Smooth muscle cell (in vitro differentiated cells): ENCODE results near the gene GINS1. TPM values are rescaled to one million over a fixed set of nuclear protein-coding genes. Genes with fewer than 3 reads are reported as not detected.

Experiments
- DNase-seq: peaks from one replicate; lab custom pipeline; 2025; ENCODE audit not compliant: unreplicated experiment; lab: John Stamatoyannopoulos, UW
- H2AFZ ChIP-seq: fragments of 200-600 bp; sonication (generic); 2 replicates; pipeline ENCODE4 v1.6.0; 2016; ENCODE audit warnings: antibody characterized with exemption, low read depth, mild to moderate bottlenecking
- H3F3A ChIP-seq: fragments of 200-600 bp; sonication (generic); 2 replicates; pipeline ENCODE4 v1.6.0; 2017; ENCODE audit warnings: antibody characterized with exemption, low read depth
- H3K27ac ChIP-seq: fragments of 200-600 bp; sonication (generic); 2 replicates; pipeline ENCODE4 v1.5.1; 2016; ENCODE audit warnings: low read depth, mild to moderate bottlenecking
- H3K27me3 ChIP-seq: fragments of 200-600 bp; sonication (generic); 2 replicates; pipeline ENCODE4 v1.6.1; 2016; ENCODE audit warnings: low read depth, mild to moderate bottlenecking
- H3K36me3 ChIP-seq: fragments of 200-600 bp; sonication (generic); 2 replicates; pipeline ENCODE4 v1.5.1; 2016; ENCODE audit warnings: low read depth
- H3K4me1 ChIP-seq: fragments of 200-600 bp; sonication (generic); 2 replicates; pipeline ENCODE4 v1.5.1; 2016; ENCODE audit warnings: low read depth
- H3K4me2 ChIP-seq: fragments of 200-600 bp; sonication (generic); 2 replicates; pipeline ENCODE4 v1.6.0; 2016; ENCODE audit warnings: mild to moderate bottlenecking
- H3K4me3 ChIP-seq: fragments of 200-600 bp; sonication (generic); 2 replicates; pipeline ENCODE4 v1.5.1; 2016; ENCODE audit warnings: mild to moderate bottlenecking
- H3K79me2 ChIP-seq: fragments of 200-600 bp; sonication (generic); 2 replicates; pipeline ENCODE4 v1.6.0; 2016; ENCODE audit warnings: low read depth, mild to moderate bottlenecking
- H3K9ac ChIP-seq: fragments of 200-600 bp; sonication (generic); 2 replicates; pipeline ENCODE4 v1.6.0; 2016; ENCODE audit warnings: low read depth
- H3K9me3 ChIP-seq: fragments of 200-600 bp; sonication (generic); replicated peaks from 2 replicates; pipeline ENCODE4 v1.5.1; 2016; ENCODE audit warnings: low read depth
- H4K20me1 ChIP-seq: fragments of 200-600 bp; sonication (generic); 2 replicates; pipeline ENCODE4 v1.6.0; 2016; ENCODE audit warnings: low read depth
- WGBS: methylation state at CpG from one replicate; pipeline ENCODE4 v1.1.7; 2016; ENCODE audit warnings: low lambda C conversion rate; 5-methylcytosine and 5-hydroxymethylcytosine counted together
- polyA plus RNA-seq: library from polyadenylated mRNA; unstranded; fragments of >200 nt; fragmentation: Nextera tagmentation; extraction: Ambion mirVana; gene quantifications from 2 replicates; pipeline ENCODE4 v1.2.1, GENCODE V29; 2016
- total RNA-seq: library from RNA; depleted of rRNA; stranded (reverse); fragments of >200 nt; gene quantifications from 2 replicates; pipeline ENCODE4 v1.2.3, GENCODE V29; 2014
- TF ChIP-seq, protein P1 (sequence below): fragments of 200-600 bp; sonication (generic); IDR thresholded peaks from 2 replicates; pipeline ENCODE4 v1.5.1; 2017; ENCODE audit warnings: borderline replicate concordance, mild to moderate bottlenecking, antibody characterized with exemption; ENCODE audit not compliant: insufficient read depth, poor library complexity, severe bottlenecking

The GINS1 gene
- total RNA-seq (5.8 and 9.3 TPM in 2 replicates), polyA plus RNA-seq (3.4 and 5.9 TPM in 2 replicates)

DNA sequence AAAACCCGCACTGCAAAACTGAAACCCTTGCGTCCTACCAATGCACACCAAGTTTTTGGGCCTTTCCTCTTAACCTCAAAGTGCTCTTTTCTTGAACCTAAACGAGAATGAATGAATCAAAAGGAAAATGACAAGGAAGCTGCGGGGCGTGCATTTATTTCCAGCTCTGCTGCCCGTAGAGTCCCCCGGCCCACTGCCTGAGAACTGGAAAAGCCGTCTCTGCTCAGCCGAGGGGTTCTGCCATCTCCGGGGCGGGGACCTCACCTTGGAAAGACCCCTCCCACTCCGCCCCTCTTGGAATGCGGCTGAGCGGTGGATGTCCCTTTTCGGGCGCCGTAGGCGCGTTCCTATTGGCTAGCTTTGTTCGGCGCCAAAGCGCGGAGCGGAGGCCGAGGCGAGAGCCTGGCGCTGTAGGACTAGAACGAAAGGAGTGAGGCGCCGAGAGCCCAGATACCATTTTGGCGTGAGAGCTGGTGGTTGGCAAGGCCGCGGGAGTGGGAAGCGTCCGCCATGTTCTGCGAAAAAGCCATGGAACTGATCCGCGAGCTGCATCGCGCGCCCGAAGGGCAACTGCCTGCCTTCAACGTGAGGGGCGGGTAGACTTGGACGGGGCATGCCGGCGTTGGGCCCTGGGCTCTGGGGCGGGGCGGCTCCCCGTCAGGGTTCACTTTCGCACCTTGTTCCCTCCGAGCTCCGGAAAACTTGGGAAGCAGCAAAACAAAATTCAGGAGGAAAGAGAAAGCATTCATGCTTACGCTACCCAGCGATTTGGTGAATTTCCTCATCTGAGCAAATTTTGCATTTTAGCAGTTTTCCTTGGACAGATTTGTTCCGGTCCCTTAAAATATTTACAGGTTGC, at the start of gene GINS1:
GINS1 (plus strand) TSS at position 363 of the 859 bp plus-strand sequence; CDS start at position 511, 148 bp downstream.
- Histone ChIP-seq H3K4me2 (peak within 1 kb of the TSS; percentile 87), H3K27me3 (no peaks in the 10 kb centered on the region), H3K4me3 (peak within 1 kb of the TSS; percentile 68), H3K4me1 (peaks cover 10% of the 10 kb centered on the region), H4K20me1 (no peaks in the 10 kb centered on the region), H3F3A (no peaks in the 10 kb centered on the region), H3K36me3 (no peaks in the 10 kb centered on the region), H3K9me3 (no peaks in the 10 kb centered on the region), H3K79me2 (peaks cover 15% of the 10 kb centered on the region), H3K9ac (peak within 1 kb of the TSS; percentile 63), H2AFZ (peak within 1 kb of the TSS; percentile 87), H3K27ac (no peak within 1 kb of the TSS)
- DNase-seq, result peak; percentile 35
- TF ChIP-seq, protein P1, sequence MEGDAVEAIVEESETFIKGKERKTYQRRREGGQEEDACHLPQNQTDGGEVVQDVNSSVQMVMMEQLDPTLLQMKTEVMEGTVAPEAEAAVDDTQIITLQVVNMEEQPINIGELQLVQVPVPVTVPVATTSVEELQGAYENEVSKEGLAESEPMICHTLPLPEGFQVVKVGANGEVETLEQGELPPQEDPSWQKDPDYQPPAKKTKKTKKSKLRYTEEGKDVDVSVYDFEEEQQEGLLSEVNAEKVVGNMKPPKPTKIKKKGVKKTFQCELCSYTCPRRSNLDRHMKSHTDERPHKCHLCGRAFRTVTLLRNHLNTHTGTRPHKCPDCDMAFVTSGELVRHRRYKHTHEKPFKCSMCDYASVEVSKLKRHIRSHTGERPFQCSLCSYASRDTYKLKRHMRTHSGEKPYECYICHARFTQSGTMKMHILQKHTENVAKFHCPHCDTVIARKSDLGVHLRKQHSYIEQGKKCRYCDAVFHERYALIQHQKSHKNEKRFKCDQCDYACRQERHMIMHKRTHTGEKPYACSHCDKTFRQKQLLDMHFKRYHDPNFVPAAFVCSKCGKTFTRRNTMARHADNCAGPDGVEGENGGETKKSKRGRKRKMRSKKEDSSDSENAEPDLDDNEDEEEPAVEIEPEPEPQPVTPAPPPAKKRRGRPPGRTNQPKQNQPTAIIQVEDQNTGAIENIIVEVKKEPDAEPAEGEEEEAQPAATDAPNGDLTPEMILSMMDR, result no peak
- WGBS, result 4% methylated on average over 56 of the region's 56 CpGs

DNA sequence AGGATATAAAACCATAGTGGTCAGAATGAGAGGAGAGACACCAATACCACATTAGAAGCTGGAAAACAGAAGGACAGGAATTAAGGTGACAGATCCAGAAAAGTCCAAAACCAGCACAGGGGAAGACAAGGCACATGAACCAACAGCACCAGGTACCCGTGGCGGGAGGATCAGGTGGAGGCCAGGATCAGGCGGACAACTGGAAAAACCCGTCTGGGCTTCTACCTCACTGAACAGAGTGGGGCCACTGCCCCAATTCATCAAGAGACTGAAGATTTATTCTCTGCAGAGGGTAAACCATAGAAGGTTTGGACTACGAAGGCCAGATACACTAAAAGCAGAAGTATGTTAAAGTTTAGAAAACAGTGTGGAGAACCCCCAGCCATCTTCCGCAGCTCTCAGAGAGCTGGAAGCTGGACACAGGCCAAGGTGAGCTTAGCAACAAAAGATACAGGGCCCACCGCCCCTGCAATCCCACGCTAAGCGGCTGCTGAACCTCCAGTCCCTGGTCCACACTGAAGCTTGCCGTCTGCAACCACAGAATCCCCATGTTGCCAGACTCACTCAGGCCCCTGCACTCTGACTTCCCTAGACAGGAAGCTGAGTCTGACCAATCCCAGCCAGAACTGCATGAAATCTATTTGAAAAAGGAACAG, 46.7 kb upstream of the GINS1 start:
- Histone ChIP-seq H3K79me2 (peaks cover 34% of the 10 kb centered on the region), H2AFZ (no peak overlapping the region), H3K4me3 (no peak overlapping the region), H3K36me3 (no peaks in the 10 kb centered on the region), H3K4me2 (peak overlapping the region; percentile 47), H3K9ac (peak overlapping the region; percentile 5), H3K4me1 (peaks cover 10% of the 10 kb centered on the region), H4K20me1 (peaks cover 19% of the 10 kb centered on the region), H3K9me3 (no peaks in the 10 kb centered on the region), H3K27ac (peak overlapping the region; percentile 73), H3K27me3 (no peaks in the 10 kb centered on the region), H3F3A (no peaks in the 10 kb centered on the region)
- no peak for DNase-seq
- 59% methylated on average over 10 of the region's 10 CpGs for WGBS
- TF ChIP-seq, protein P1, result no peak

DNA sequence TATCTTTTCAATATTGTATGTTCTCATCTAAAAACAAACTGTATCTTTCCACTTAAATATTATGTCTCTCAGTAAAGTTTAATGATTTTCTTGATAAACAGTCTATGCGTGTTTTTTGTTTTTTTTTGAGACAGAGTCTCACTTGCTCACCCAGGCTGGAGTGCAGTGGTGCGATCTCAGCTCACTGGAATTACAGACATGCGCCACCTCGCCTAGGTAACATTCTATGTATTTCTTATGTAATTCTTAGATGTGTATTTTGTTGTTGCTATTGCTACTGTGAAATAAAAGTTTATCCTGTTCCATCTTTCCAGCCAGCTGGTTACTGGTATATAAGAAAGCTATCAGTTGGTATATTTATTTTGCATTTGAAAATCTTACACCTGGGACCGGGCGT, 46.2 kb upstream of the GINS1 start:
- no peaks in the 10 kb centered on the region for H3F3A ChIP-seq
- peaks cover 6% of the 10 kb centered on the region for H3K4me1 ChIP-seq
- peak overlapping the region; percentile 47 for H3K4me2 ChIP-seq
- no peaks in the 10 kb centered on the region for H3K36me3 ChIP-seq
- H2AFZ ChIP-seq, result no peak overlapping the region
- 83% methylated on average over 6 of the region's 6 CpGs for WGBS
- H3K79me2 ChIP-seq, result peaks cover 39% of the 10 kb centered on the region
- no peaks in the 10 kb centered on the region for H3K9me3 ChIP-seq
- H3K27ac ChIP-seq, result peak overlapping the region; percentile 73
- peaks cover 14% of the 10 kb centered on the region for H4K20me1 ChIP-seq
- DNase-seq, result no peak
- no peak overlapping the region for H3K4me3 ChIP-seq
- TF ChIP-seq, protein P1, result no peak
- H3K27me3 ChIP-seq, result no peaks in the 10 kb centered on the region
- peak overlapping the region; percentile 5 for H3K9ac ChIP-seq
